ENCODE data around the gene DLG2. TPM values are rescaled to one million over a fixed set of nuclear protein-coding genes. Genes with fewer than 3 reads are reported as not detected.

The DLG2 gene
- total and polyA plus RNA-seq, 9 of the 15 experiments (the other 6 are each of a cell fraction or from before 2014, with no cell fraction given), result 0.52 to 1.6 (median 0.95) TPM

- no peaks in the 10 kb centered on the region; a peak in 2 of 5 replicates for H3K4me1 ChIP-seq (replicated peaks in 1 of 2; ENCODE audit: control insufficient read depth in 2 of 2, insufficient read depth in 2 of 2, low read length in 2 of 2)
- H3K9ac ChIP-seq (ENCODE audit: insufficient read depth in 1 of 2, low read depth in 2 of 2, low read length in 2 of 2), result no peak overlapping the region
- TF ChIP-seq TFE3 (CRISPR knock-in tag; IDR thresholded peaks at IDR 0.05) (no peak), HMGN3 (IDR thresholded peaks at IDR 0.05; ENCODE audit: borderline replicate concordance, extremely low read depth, insufficient read length, low read depth, low read length) (no peak), ARID1B (IDR thresholded peaks at IDR 0.05) (peak; percentile 36; the same call in 1 of the 2 replicates), SRF (CRISPR knock-in tag; IDR thresholded peaks at IDR 0.05) (no peak), ATF7 (IDR thresholded peaks at IDR 0.05) (no peak), PPARD (CRISPR knock-in tag; IDR thresholded peaks at IDR 0.05) (no peak), TRIM25 (IDR thresholded peaks at IDR 0.05; ENCODE audit: borderline replicate concordance) (no peak), TAF9B (IDR thresholded peaks at IDR 0.05; ENCODE audit: partially characterized antibody) (no peak), ZNF354B (CRISPR knock-in tag; IDR thresholded peaks at IDR 0.05) (no peak), TCF3 (CRISPR knock-in tag; IDR thresholded peaks at IDR 0.05) (0 out of 2 replicates have a peak, but pooled peaks have one; percentile 22)
- TF ChIP-seq, protein P1, sequence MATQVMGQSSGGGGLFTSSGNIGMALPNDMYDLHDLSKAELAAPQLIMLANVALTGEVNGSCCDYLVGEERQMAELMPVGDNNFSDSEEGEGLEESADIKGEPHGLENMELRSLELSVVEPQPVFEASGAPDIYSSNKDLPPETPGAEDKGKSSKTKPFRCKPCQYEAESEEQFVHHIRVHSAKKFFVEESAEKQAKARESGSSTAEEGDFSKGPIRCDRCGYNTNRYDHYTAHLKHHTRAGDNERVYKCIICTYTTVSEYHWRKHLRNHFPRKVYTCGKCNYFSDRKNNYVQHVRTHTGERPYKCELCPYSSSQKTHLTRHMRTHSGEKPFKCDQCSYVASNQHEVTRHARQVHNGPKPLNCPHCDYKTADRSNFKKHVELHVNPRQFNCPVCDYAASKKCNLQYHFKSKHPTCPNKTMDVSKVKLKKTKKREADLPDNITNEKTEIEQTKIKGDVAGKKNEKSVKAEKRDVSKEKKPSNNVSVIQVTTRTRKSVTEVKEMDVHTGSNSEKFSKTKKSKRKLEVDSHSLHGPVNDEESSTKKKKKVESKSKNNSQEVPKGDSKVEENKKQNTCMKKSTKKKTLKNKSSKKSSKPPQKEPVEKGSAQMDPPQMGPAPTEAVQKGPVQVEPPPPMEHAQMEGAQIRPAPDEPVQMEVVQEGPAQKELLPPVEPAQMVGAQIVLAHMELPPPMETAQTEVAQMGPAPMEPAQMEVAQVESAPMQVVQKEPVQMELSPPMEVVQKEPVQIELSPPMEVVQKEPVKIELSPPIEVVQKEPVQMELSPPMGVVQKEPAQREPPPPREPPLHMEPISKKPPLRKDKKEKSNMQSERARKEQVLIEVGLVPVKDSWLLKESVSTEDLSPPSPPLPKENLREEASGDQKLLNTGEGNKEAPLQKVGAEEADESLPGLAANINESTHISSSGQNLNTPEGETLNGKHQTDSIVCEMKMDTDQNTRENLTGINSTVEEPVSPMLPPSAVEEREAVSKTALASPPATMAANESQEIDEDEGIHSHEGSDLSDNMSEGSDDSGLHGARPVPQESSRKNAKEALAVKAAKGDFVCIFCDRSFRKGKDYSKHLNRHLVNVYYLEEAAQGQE (IDR thresholded peaks at IDR 0.05; ENCODE audit: borderline replicate concordance), result no peak
- TF ChIP-seq, protein P1 (CRISPR knock-in tag; IDR thresholded peaks at IDR 0.05; ENCODE audit: low read depth), result no peak
These were observed 1944.6 kb downstream of the DLG2 start for GRCh38 chr11:83682611-83682973.

More at GRCh38 chr11:83682611-83682973, 1944.6 kb downstream of the DLG2 start:
- CTCF ChIA-PET (ENCODE audit: low intra/inter-chr PET ratio), result no interaction called here
- H3K36me3 ChIP-seq (ENCODE audit: control insufficient read depth, insufficient read depth, low read length), result no peaks in the 10 kb centered on the region
- no peak overlapping the region for H3K4me3 ChIP-seq
- H3K27me3 ChIP-seq (ENCODE audit: control insufficient read depth in 2 of 2, insufficient read depth in 2 of 2, low read length in 2 of 2), result peaks cover 0 to 4% of the 10 kb centered on the region in 2 experiments; a peak in 1 of 5 replicates
- POLR2A ChIA-PET, result interaction anchor here (0.6 kb wide), 1 partner anchor 776 kb away, joined by 3 read pairs; no protein-coding TSS in a partner anchor
- no peaks in the 10 kb centered on the region for H4K20me1 ChIP-seq (replicated peaks; ENCODE audit: control insufficient read depth, insufficient read depth, low read length)
- BruUV-seq (replicated peaks), result no TSS peak
- no peak; the same call in 2 of the 3 replicates for ATAC-seq
- peak in 2 of 4 experiments; percentile 3 to 16 for DNase-seq (ENCODE audit: extremely low read depth in 1 of 4, low spot score in 3 of 4)
- no peak for FAIRE-seq
- H3K4me2 ChIP-seq (ENCODE audit: insufficient read depth, low read length), result no peak overlapping the region
- no peaks in the 10 kb centered on the region for H3K9me3 ChIP-seq (replicated peaks; ENCODE audit: control insufficient read depth, insufficient read depth, low read depth, low read length)
- H3K27ac ChIP-seq (ENCODE audit: extremely low read depth, low read depth, low read length), result no peak overlapping the region
- no peak overlapping the region for H2AFZ ChIP-seq (ENCODE audit: low read depth, low read length)
- 0% methylated on average over 1 of the region's 1 CpG for WGBS (ENCODE audit: insufficient coverage, low coverage, missing lambda C conversion rate)
- no peaks in the 10 kb centered on the region for H3K9me1 ChIP-seq (ENCODE audit: control insufficient read depth, insufficient read depth, low read length)
- in situ Hi-C loops (cut with MboI) (no loop called here), intact Hi-C loops (cut with micrococcal nuclease) (no loop called here)
- no peaks in the 10 kb centered on the region for H3K79me2 ChIP-seq (ENCODE audit: control insufficient read depth, insufficient read depth, low read length)

All from K562 (cell line).